ENCODE measurements around the gene ARNT2.

ARNT2 gene

DNA sequence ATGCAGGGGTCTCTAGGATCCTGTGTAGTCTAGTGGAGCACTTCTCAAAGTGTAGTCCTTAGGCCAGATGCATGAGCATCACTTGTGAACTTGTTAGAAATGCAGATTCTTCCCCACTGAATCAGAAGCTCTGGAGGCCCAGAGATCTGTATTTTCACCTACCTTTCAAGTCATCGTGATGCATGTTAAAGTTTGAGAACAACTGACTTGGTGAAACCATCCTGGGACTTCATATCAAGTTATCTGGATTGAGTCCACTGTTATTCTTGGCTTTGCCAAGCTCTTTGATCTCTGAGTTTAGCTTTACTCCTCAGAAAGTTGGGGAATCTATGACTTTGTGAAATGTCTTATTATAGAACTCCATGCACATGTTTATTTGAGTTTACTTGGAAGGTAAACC, 78.5 kb downstream of the ARNT2 start:
- peaks cover 0 to 12% (median 0%) of the 10 kb centered on the region in 11 experiments; a peak in 5 of 22 replicates for H3K9me3 ChIP-seq (replicated peaks in 1 of 11)
- no peak overlapping the region for H3K4me3 ChIP-seq
- H3K9ac ChIP-seq = no peak overlapping the region
- no peaks in the 10 kb centered on the region for H4K20me1 ChIP-seq
- no peak for TF ChIP-seq Cebpa-rat (IDR thresholded peaks at IDR 0.05)
- H3K4me2 ChIP-seq = no peak overlapping the region
- H3K27me3 ChIP-seq = no peaks in the 10 kb centered on the region
- peaks cover 0 to 8% (median 0%) of the 10 kb centered on the region in 11 experiments; a peak in 1 of 22 replicates for H3K36me3 ChIP-seq
- H3K27ac ChIP-seq = no peak overlapping the region
- H3K4me1 ChIP-seq = peaks cover 0 to 81% (median 13%) of the 10 kb centered on the region in 10 experiments; a peak in 18 of 20 replicates

- Histone ChIP-seq H3K27me3 (no peaks in the 10 kb centered on the region), H3K4me1 (peaks cover 10 to 81% (median 23%) of the 10 kb centered on the region in 10 experiments), H4K20me1 (no peaks in the 10 kb centered on the region), H3K4me2 (peak overlapping the region in 1 of 11 experiments; percentile 3; a peak in 2 of 22 replicates), H3K4me3 (no peak overlapping the region), H3K36me3 (peaks cover 0 to 8% (median 0%) of the 10 kb centered on the region in 11 experiments; a peak in 1 of 22 replicates), H3K9me3 (replicated peaks in 1 of 11) (peaks cover 0 to 20% (median 0%) of the 10 kb centered on the region in 11 experiments; a peak in 5 of 22 replicates), H3K9ac (no peak overlapping the region), H3K27ac (no peak overlapping the region; a peak in 1 of 22 replicates)
- TF ChIP-seq Cebpa-rat (IDR thresholded peaks at IDR 0.05) = no peak
Measured at GRCh38 chr15:80483725-80484161, 79.6 kb downstream of the ARNT2 start.

- no peak for TF ChIP-seq Cebpa-rat (IDR thresholded peaks at IDR 0.05)
- H3K9ac ChIP-seq = no peak overlapping the region
Measured at GRCh38 chr15:80484333-80484864, 80.2 kb downstream of the ARNT2 start.

GRCh38 chr15:80485370-80486164, 81.4 kb downstream of the ARNT2 start:
- Histone ChIP-seq H3K4me3 (no peak overlapping the region), H4K20me1 (no peaks in the 10 kb centered on the region), H3K9me3 (replicated peaks in 1 of 11) (peaks cover 0 to 29% (median 0%) of the 10 kb centered on the region in 11 experiments; a peak in 5 of 22 replicates), H3K9ac (no peak overlapping the region), H3K27me3 (no peaks in the 10 kb centered on the region), H3K4me1 (peaks cover 29 to 81% (median 41%) of the 10 kb centered on the region in 10 experiments), H3K36me3 (peaks cover 0 to 8% (median 0%) of the 10 kb centered on the region in 11 experiments; a peak in 1 of 22 replicates), H3K4me2 (peak overlapping the region in 3 of 11 experiments; percentile 80 to 84 (median 83); a peak in 6 of 22 replicates), H3K27ac (peak overlapping the region in 4 of 11 experiments; percentile 10 to 97 (median 90); a peak in 5 of 22 replicates)
- TF ChIP-seq Cebpa-rat (IDR thresholded peaks at IDR 0.05) = no peak

More at GRCh38 chr15:80484333-80484864, 80.2 kb downstream of the ARNT2 start:
- peaks cover 0 to 8% (median 0%) of the 10 kb centered on the region in 11 experiments; a peak in 1 of 22 replicates for H3K36me3 ChIP-seq
- H4K20me1 ChIP-seq = no peaks in the 10 kb centered on the region
- no peaks in the 10 kb centered on the region for H3K27me3 ChIP-seq
- H3K4me1 ChIP-seq = peaks cover 17 to 81% (median 29%) of the 10 kb centered on the region in 10 experiments
- peaks cover 0 to 20% (median 0%) of the 10 kb centered on the region in 11 experiments; a peak in 5 of 22 replicates for H3K9me3 ChIP-seq (replicated peaks in 1 of 11)
- no peak overlapping the region for H3K4me3 ChIP-seq
- no peak overlapping the region for H3K4me2 ChIP-seq
- no peak overlapping the region; a peak in 1 of 22 replicates for H3K27ac ChIP-seq

GRCh38 chr15:80487839-80488390, 83.7 kb downstream of the ARNT2 start:
- H3K4me1 ChIP-seq = peaks cover 43 to 97% (median 59%) of the 10 kb centered on the region in 10 experiments
- peaks cover 0 to 45% (median 9%) of the 10 kb centered on the region in 11 experiments; a peak in 12 of 22 replicates for H3K9me3 ChIP-seq (replicated peaks in 1 of 11)
- H3K36me3 ChIP-seq = peaks cover 0 to 8% (median 0%) of the 10 kb centered on the region in 11 experiments; a peak in 1 of 22 replicates
- peak overlapping the region; percentile 44 to 92 (median 83); a peak in 20 of 22 replicates for H3K4me2 ChIP-seq
- peak overlapping the region; percentile 78 to 97 (median 86) for H3K27ac ChIP-seq
- H4K20me1 ChIP-seq = no peaks in the 10 kb centered on the region
- peak overlapping the region in 8 of 11 experiments; percentile 34 to 82 (median 67); a peak in 12 of 22 replicates for H3K9ac ChIP-seq
- H3K4me3 ChIP-seq = no peak overlapping the region
- TF ChIP-seq Cebpa-rat (IDR thresholded peaks at IDR 0.05) = no peak
- no peaks in the 10 kb centered on the region for H3K27me3 ChIP-seq

- peak overlapping the region in 4 of 10 experiments; percentile 4 to 28 (median 16); a peak in 2 of 20 replicates for H3K4me3 ChIP-seq
- H3K4me2 ChIP-seq = peak overlapping the region; percentile 65 to 92 (median 83)
- peak overlapping the region; percentile 78 to 97 (median 86) for H3K27ac ChIP-seq
- H4K20me1 ChIP-seq = no peaks in the 10 kb centered on the region
- no peaks in the 10 kb centered on the region for H3K27me3 ChIP-seq
- peaks cover 43 to 100% (median 59%) of the 10 kb centered on the region in 10 experiments for H3K4me1 ChIP-seq
- peak in 4 of 11 experiments; percentile 38 to 79 (median 62); a peak in 6 of 22 replicates for TF ChIP-seq Cebpa-rat (IDR thresholded peaks at IDR 0.05)
- H3K9me3 ChIP-seq (replicated peaks in 1 of 11) = peaks cover 0 to 45% (median 9%) of the 10 kb centered on the region in 11 experiments; a peak in 12 of 22 replicates
- H3K36me3 ChIP-seq = 0 out of 22 replicates have a peak, but pooled peaks cover 0 to 4% (median 0%) of the 10 kb centered on the region in 11 experiments
- H3K9ac ChIP-seq = peak overlapping the region; percentile 39 to 82 (median 71); a peak in 21 of 22 replicates
Measured at GRCh38 chr15:80489030-80489594, 84.9 kb downstream of the ARNT2 start.

DNA sequence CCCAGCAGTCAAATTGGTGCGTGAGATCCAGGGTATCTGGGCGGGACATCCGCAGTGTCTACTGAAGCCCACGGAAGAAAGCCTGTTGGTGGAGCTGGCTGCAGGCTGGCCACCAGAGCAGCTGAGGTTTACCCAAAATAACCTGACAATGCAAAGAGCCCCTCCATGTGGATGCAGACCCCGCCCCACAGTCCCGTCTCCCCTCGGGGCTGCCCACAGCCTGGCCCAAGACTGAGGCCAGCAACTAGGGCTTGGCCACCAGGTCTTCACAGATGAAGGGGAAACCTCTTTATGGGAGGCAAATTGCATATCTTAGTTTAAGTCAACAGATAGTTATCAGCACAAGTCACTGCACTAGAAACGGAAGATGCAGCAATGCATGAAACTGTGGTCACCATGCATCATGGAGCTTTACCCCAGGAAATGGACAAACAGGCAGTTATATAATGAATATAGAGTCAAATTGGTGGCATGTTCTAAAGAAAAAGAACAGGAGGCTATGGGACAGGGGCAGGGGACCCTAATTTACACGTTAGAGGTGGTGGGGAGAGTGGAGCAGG, 86.3 kb downstream of the ARNT2 start:
- no peak for TF ChIP-seq Cebpa-rat (IDR thresholded peaks at IDR 0.05)
- H3K27ac ChIP-seq = peak overlapping the region; percentile 78 to 97 (median 86)
- peaks cover 43 to 96% (median 59%) of the 10 kb centered on the region in 10 experiments for H3K4me1 ChIP-seq
- H3K9me3 ChIP-seq (replicated peaks in 1 of 11) = peaks cover 0 to 45% (median 9%) of the 10 kb centered on the region in 11 experiments; a peak in 12 of 22 replicates
- H3K4me2 ChIP-seq = peak overlapping the region; percentile 65 to 92 (median 83)
- H3K4me3 ChIP-seq = peak overlapping the region in 4 of 10 experiments; percentile 1 to 35 (median 20); a peak in 3 of 20 replicates
- peak overlapping the region in 10 of 11 experiments; percentile 39 to 82 (median 72); a peak in 16 of 22 replicates for H3K9ac ChIP-seq
- 0 out of 22 replicates have a peak, but pooled peaks cover 0 to 4% (median 0%) of the 10 kb centered on the region in 11 experiments for H3K36me3 ChIP-seq
- H3K27me3 ChIP-seq = no peaks in the 10 kb centered on the region
- H4K20me1 ChIP-seq = no peaks in the 10 kb centered on the region

Data from BLaER1 treated with 17β-estradiol and CSF1 and Interleukin-3, amounts not matched to agents 10 nM and 100 nM (cell line).